Measurements from ENCODE around the gene OTOP3. TPM values are rescaled to one million over a fixed set of nuclear protein-coding genes. Genes with fewer than 3 reads are reported as not detected.
A peak's percentile ranks its signal among the peaks of the same experiment; 100 is the strongest.

The OTOP3 gene
- total RNA-seq, 1 donor, result not detected

- no peak for DNase-seq (ENCODE audit: low read depth in 2 of 3, low spot score in 2 of 3)
Measured at GRCh38 chr17:74916851-74917199, 18.9 kb upstream of the OTOP3 start.

GRCh38 chr17:74917430-74917829, 18.3 kb upstream of the OTOP3 start:
- peak in 1 of 3 donors; percentile 56 for DNase-seq (ENCODE audit: low read depth in 2 of 3, low spot score in 2 of 3)

- no peak for DNase-seq (ENCODE audit: low read depth in 2 of 3, low spot score in 2 of 3)
Measured at GRCh38 chr17:74918906-74919305, 16.8 kb upstream of the OTOP3 start.

- DNase-seq (ENCODE audit: low read depth in 2 of 3, low spot score in 2 of 3), result peak in 1 of 3 donors; percentile 39
Measured at GRCh38 chr17:74919440-74920305, 16.0 kb upstream of the OTOP3 start.

- no peak for DNase-seq (ENCODE audit: low read depth in 2 of 3, low spot score in 2 of 3)
Measured at GRCh38 chr17:74920306-74920620, 15.4 kb upstream of the OTOP3 start.

DNA sequence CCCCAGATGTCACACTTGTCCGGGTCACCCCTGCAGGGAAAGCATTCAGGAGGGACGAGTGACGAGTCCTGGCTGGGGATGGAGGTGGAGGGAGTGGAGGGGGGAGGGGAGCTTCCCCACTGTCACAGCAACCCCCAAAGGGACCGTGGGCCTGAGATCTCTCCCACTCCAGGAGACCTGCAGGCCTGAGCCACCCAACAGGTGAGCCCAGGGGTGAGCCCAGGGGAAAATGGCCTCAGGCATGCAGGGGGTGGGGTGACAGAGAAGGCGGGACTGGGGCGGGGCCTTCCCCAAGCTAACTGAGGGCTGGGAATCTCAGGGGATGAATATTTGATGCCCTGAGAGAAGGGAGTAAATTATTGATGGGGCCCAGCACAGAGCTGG, 15.1 kb upstream of the OTOP3 start:
- DNase-seq (ENCODE audit: low read depth in 2 of 3, low spot score in 2 of 3), result no peak

- no peak for DNase-seq (ENCODE audit: low read depth in 2 of 3, low spot score in 2 of 3)
Measured at GRCh38 chr17:74921026-74921681, 14.5 kb upstream of the OTOP3 start.

- no peak for DNase-seq (ENCODE audit: low read depth in 2 of 3, low spot score in 2 of 3)
Measured at GRCh38 chr17:74921769-74922168, 13.9 kb upstream of the OTOP3 start.

GRCh38 chr17:74922172-74922571, 13.5 kb upstream of the OTOP3 start:
- no peak for DNase-seq (ENCODE audit: low read depth in 2 of 3, low spot score in 2 of 3)

DNA sequence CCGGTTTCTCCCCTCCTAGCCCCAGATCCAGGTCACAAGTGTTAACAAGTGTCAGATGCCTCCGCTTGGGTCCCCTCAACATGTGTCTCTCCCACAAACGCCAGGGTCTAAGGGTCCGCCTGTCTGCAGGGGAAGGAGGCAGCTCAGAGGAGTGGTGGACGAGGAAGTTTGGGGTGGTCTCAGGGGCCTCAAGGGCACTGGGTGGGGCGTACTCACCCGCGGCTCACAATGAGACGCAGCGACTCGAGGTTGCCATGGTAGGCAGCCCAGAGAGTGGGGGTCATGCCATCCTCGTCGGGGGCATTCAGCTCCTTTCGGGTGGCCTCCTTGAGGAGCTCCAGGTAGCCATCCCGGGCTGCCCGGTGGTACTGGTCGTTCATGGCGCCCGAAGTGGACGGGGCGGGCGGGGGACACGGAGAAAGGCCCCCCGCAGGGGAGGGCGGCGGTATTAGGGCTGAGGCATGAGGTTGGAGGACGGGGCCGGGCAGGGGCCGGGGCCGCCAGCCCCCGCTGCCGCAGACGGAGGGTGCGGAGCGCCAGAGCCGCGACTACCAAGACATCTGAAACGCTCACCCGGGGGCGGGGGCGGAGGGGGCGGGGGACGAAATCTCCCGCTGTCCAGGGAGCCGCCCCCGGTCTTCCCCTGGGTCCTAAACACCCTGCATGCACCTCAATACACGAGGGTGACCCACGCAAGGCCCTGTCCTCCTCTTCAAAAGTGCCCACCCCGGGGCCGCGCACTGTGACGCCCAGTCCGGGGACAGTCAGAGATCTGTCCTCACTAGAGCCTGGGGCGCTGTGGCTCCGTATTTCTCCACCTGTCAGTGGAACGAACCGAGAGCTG, 12.8 kb upstream of the OTOP3 start, which contains the start of gene USH1G:
USH1G (minus strand) TSS at position 562 of the 844 bp plus-strand sequence; CDS start at position 380, 182 bp downstream.
- DNase-seq (ENCODE audit: low read depth in 2 of 3, low spot score in 2 of 3), result peak in 1 of 3 donors; percentile 35

- DNase-seq (ENCODE audit: low read depth in 2 of 3, low spot score in 2 of 3), result peak; percentile 50 to 60 (median 60)
Measured at GRCh38 chr17:74923538-74924249, 12.0 kb upstream of the OTOP3 start.

DNA sequence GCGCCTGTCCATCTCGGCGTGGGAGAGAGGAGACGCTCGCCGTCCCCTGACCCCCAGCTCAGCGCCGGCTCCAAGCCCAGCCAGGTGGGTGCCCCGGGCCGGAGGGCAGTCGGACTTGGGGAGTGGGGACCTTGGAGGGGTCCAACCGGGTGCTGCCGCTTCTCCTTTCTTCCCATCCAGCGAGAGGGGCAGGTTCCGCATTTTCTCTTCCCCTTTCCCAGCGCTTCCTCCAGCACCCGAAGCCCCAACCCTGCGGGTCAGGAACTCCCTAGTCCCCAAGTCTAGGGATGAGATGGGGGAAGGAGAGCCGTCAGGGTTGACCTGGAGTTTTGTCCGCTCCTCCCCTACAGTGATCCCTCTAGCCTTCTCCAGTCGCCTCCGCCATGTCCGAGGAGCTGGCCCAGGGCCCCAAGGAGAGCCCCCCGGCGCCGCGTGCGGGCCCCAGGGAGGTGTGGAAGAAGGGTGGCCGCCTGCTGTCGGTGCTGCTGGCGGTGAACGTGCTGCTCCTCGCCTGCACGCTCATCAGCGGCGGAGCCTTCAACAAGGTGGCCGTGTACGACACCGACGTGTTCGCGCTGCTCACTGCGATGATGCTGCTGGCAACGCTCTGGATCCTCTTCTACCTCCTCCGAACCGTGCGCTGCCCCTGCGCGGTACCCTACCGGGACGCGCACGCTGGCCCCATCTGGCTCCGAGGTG, 11.3 kb upstream of the OTOP3 start, which contains the start of gene OTOP2:
OTOP2 (plus strand) TSS at position 24 of the 699 bp plus-strand sequence; CDS start at position 384, 360 bp downstream.
- DNase-seq (ENCODE audit: low read depth in 2 of 3, low spot score in 2 of 3), result peak in 1 of 3 donors; percentile 47

DNA sequence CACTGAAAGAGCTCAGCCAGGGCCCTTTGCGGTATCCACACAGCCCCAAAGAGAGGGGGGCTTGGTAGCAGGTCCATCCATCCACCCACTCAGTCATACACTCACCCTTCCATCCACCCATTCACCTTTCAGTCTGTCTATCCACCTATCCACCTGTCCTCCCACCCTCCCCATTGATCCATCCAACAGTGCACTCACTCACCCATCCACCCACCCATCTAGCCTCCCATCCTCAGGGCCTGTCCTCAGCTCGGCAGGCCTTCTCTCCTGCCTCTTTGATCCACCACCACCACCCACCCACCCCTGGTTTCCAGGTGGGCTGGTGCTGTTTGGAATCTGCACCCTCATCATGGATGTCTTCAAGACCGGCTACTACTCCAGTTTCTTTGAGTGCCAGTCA, 10.5 kb upstream of the OTOP3 start:
- no peak for DNase-seq (ENCODE audit: low read depth in 2 of 3, low spot score in 2 of 3)

DNA sequence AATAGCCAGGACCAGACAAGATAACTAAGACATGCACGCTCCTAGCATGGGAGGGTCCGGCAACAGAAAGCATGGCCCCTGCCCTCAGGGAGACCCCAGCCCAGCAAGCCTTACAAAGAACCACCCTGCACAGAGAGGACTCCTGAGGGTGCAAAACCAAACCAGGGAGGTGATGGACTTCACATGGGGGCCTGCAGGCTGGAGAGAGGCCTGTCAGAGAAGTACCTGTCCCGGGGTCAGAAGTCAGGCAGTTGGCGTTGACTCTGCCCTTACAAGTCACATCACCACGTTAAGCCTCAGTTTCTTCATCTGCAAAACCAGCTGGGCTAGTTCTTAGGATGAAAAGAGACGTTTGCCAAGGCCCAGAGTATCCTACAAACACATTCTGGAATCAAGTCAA, 6.9 kb upstream of the OTOP3 start:
- DNase-seq (ENCODE audit: low read depth in 2 of 3, low spot score in 2 of 3), result no peak

- DNase-seq (ENCODE audit: low read depth in 2 of 3, low spot score in 2 of 3), result no peak
Measured at GRCh38 chr17:74930535-74931036, 5.1 kb upstream of the OTOP3 start.

GRCh38 chr17:74935048-74935447, 650 bp upstream of the OTOP3 start:
- DNase-seq (ENCODE audit: low read depth in 2 of 3, low spot score in 2 of 3), result no peak

DNA sequence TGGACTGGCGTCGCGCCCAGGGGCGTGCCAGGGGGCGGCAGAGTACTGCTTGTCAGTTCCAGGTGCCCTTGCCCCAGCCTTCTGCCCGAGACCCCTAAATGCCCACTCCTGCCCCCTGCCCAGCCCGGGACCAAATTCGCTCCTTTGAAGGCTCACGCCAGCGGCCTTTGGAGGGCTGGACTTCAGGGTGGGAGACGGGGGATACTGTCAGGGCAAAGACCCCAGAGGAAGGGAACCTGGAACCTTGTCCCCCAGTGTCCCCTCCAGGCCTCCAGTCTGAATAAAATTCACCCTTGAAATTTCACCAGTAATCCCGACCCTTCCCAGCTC, 737 bp downstream of the OTOP3 start:
- no peak for DNase-seq (ENCODE audit: low read depth in 2 of 3, low spot score in 2 of 3)

GRCh38 chr17:74937064-74938051, 1.7 kb downstream of the OTOP3 start:
- no peak for DNase-seq (ENCODE audit: low read depth in 2 of 3, low spot score in 2 of 3)

Measured in hematopoietic multipotent progenitor cell (in vitro differentiated cells).